ENCODE measurements around the gene POLR3B.

DNA sequence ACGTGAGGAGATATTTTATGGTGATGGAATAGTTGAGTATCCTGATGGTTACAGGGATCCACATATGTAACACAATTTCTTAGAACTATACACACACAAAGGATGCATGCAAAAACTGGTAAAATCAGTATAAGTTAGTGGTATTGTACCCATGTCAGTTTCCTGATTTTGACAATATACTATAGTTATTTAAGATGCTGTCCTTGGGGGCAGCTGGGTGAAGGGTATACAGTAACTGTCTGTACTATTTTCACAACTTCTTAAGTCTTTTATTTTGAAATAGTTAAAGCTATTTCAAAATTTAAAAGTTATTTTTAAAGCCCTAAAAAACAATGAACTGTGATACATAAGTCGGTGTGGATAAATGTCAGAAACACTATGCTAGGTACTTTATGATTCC lies 24.5 kb upstream of the POLR3B start:
- TF ChIP-seq CTCF (IDR thresholded peaks at IDR 0.05) (no peak), POLR2A (IDR thresholded peaks at IDR 0.05) (no peak)
